Gastroesophageal sphincter (tissue), 4 donors: ENCODE results near the gene NME1. TPM values are rescaled to one million over a fixed set of nuclear protein-coding genes. Genes with fewer than 3 reads are reported as not detected.
A peak's percentile ranks its signal among the peaks of the same experiment; 100 is the strongest.

Experiments
- ATAC-seq: fragments of 150-250 bp; one replicate; pipeline ENCODE4 v1.9.1; 2016; ENCODE audit warnings: mild to moderate bottlenecking, moderate library complexity
- H3K27ac ChIP-seq, 4 donors: fragments of 200-600 bp; sonication (generic) in 3 of 4; 1 replicate in 3 of 4; 2 replicates in 1 of 4; pipeline ENCODE4 v1.5.1; 2016 to 2019
- H3K27me3 ChIP-seq: fragments of 200-600 bp; sonication (generic); one replicate; pipeline ENCODE4 v1.5.1; 2019
- H3K36me3 ChIP-seq, 2 donors: fragments of 200-600 bp; sonication (generic); one replicate each; pipeline ENCODE4 v1.5.1; 2019; ENCODE audit warnings: control low read depth in 1 of 2
- H3K4me1 ChIP-seq, 3 donors: fragments of 200-600 bp; sonication (generic); 1 replicate in 2 of 3; 2 replicates in 1 of 3; pipeline ENCODE4 v1.5.1; 2016 to 2019; ENCODE audit warnings: control low read depth in 2 of 3
- H3K4me3 ChIP-seq, 2 donors: fragments of 200-600 bp; sonication (generic); one replicate each; pipeline ENCODE4 v1.5.1; 2019; ENCODE audit warnings: mild to moderate bottlenecking in 1 of 2, moderate library complexity in 1 of 2
- H3K9me3 ChIP-seq, 3 donors: fragments of 200-600 bp; sonication (generic); one replicate each; pipeline ENCODE4 v1.5.1; 2017 to 2019; ENCODE audit warnings: control low read depth in 2 of 3
- CTCF ChIP-seq, 4 experiments: fragments of 200-600 bp in 2 of 4; fragments of 450-650 bp in 2 of 4; sonication (generic) in 1 of 4; IDR thresholded peaks; one replicate each; pipeline ENCODE4 v1.5.1; 2017 to 2019; ENCODE audit warnings: antibody characterized with exemption in 4 of 4, mild to moderate bottlenecking in 2 of 4, moderate library complexity in 2 of 4
- EP300 ChIP-seq: sonication (generic); formaldehyde crosslinking; IDR thresholded peaks from one replicate; pipeline ENCODE4 v1.6.1; 2017; ENCODE audit warnings: antibody characterized with exemption, mild to moderate bottlenecking
- POLR2A ChIP-seq, 2 donors: fragments of 450-650 bp; IDR thresholded peaks; one replicate each; pipeline ENCODE4 v1.6.1; 2017; ENCODE audit warnings: antibody characterized with exemption in 2 of 2, mild to moderate bottlenecking in 2 of 2, moderate library complexity in 1 of 2
- POLR2AphosphoS5 ChIP-seq: sonication (generic); formaldehyde crosslinking; IDR thresholded peaks from one replicate; pipeline ENCODE4 v1.6.1; 2017; ENCODE audit warnings: antibody characterized with exemption
- WGBS, 2 donors: methylation state at CpG; one replicate each; pipeline ENCODE4 v1.1.5; 2018; ENCODE audit warnings: low coverage in 1 of 2; 5-methylcytosine and 5-hydroxymethylcytosine counted together
- total RNA-seq, 4 donors: library from RNA; depleted of rRNA; stranded (reverse); fragments of >200 nt; gene quantifications; one replicate each; pipeline ENCODE4 v1.1.0, GENCODE V29; 2016

Gene NME1
- total RNA-seq, 4 donors from 2014 or later, result 9.7 to 37.1 (median 29.1) TPM

DNA sequence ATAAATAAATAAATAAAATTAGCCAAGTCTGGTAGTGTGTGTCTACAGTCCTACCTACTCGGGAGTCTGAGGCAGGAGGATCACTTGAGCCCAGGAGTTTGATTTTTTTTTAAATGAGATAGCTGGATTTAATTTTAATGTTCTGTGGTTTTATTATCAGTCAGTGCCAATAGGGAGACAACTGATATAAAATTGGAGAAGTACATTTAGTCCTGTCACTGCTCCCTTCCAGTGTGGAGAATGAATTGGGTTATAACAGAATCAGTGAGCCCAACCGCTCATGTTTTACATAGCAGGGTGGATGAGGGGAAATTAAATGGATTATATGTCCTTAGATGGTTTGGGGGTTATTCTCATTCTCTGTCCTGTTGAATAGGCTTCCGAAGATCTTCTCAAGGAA is 6.2 kb downstream of the NME1 start:
- no peak for ATAC-seq
- Histone ChIP-seq H3K27me3 (no peaks in the 10 kb centered on the region), H3K4me1 (peaks cover 0 to 7% (median 3%) of the 10 kb centered on the region in 3 donors), H3K36me3 (peaks cover 0 to 41% of the 10 kb centered on the region in 2 donors), H3K4me3 (no peak overlapping the region), H3K9me3 (no peaks in the 10 kb centered on the region), H3K27ac (no peak overlapping the region)
- 87 to 100% methylated on average over 1 to 3 of the region's 3 CpGs for WGBS, 2 donors
- TF ChIP-seq POLR2AphosphoS5 (no peak), EP300 (no peak), CTCF (IDR thresholded peaks at IDR 0.05) (no peak), POLR2A (IDR thresholded peaks at IDR 0.05) (no peak)

- Histone ChIP-seq H3K27me3 (no peaks in the 10 kb centered on the region), H3K4me1 (peaks cover 0 to 8% (median 5%) of the 10 kb centered on the region in 3 donors), H3K36me3 (peaks cover 0 to 41% of the 10 kb centered on the region in 2 donors), H3K4me3 (no peak overlapping the region), H3K27ac (no peak overlapping the region), H3K9me3 (no peaks in the 10 kb centered on the region)
- ATAC-seq, result no peak
- WGBS, 2 donors, result 74% methylated on average over 3 of the region's 3 CpGs; no CpG with 5 or more reads in 1 of the 2 donors
- TF ChIP-seq POLR2AphosphoS5 (no peak), EP300 (no peak), POLR2A (IDR thresholded peaks at IDR 0.05) (no peak), CTCF (IDR thresholded peaks at IDR 0.05) (no peak)
Observed at GRCh38 chr17:51161541-51161940, 8.2 kb downstream of the NME1 start.

DNA sequence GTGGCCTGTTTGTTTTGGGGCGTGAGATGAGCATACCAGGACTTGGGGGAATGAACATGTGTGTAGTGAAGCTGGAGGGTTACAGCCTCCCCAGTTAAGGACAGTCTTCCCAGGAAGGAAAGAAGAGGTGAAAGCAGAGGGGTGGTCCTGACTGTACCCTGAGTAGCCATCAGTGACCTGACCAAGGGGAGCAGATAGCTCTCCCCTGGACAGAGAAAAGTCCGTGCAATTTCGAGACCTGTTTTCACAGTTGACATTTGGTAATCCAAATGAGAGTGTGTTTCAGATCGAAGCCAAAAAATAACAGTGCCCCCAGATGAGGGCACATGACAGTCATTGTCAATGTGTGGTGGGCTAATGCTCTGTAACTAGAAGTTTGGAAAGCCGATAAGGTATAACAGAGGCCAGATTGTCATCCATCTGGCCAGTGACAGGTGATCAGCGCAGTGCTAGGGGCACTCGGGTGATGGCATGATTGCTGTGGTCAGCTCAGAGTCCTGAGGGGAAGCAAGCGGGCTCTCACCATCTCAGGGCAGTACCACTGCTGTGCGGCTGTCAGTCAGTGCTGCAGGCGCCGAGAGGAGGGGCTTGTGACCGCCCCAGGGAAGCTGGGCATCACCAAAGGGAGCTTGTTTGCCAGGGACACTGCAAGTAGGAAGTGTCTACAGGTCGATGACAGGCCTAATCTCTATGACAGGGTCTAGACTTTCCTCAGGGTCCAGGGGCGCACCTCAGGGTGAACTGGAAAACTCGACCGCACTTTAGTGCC is 11.7 kb downstream of the NME1 start:
- TF ChIP-seq EP300, result no peak
- no peak for TF ChIP-seq POLR2AphosphoS5
- TF ChIP-seq CTCF (IDR thresholded peaks at IDR 0.05), result no peak
- no peak for TF ChIP-seq POLR2A (IDR thresholded peaks at IDR 0.05)
- no peaks in the 10 kb centered on the region for H3K27me3 ChIP-seq
- ATAC-seq, result no peak
- H3K27ac ChIP-seq, result peak overlapping the region; percentile 84 to 97 (median 95)
- 72 to 73% methylated on average over 7 to 8 of the region's 16 CpGs for WGBS, 2 donors
- peaks cover 0 to 46% of the 10 kb centered on the region in 2 donors for H3K36me3 ChIP-seq
- peaks cover 0 to 26% (median 11%) of the 10 kb centered on the region in 3 donors for H3K4me1 ChIP-seq
- no peaks in the 10 kb centered on the region for H3K9me3 ChIP-seq
- H3K4me3 ChIP-seq, result peak overlapping the region; percentile 79 to 88

- H3K4me1 ChIP-seq, result peaks cover 0 to 26% (median 11%) of the 10 kb centered on the region in 3 donors
- H3K27ac ChIP-seq, result peak overlapping the region; percentile 84 to 97 (median 95)
- H3K9me3 ChIP-seq, result no peaks in the 10 kb centered on the region
- peak overlapping the region; percentile 79 to 88 for H3K4me3 ChIP-seq
- peaks cover 0 to 46% of the 10 kb centered on the region in 2 donors for H3K36me3 ChIP-seq
- 1 to 2% methylated on average over 12 to 17 of the region's 21 CpGs for WGBS, 2 donors
- H3K27me3 ChIP-seq, result no peaks in the 10 kb centered on the region
- ATAC-seq, result no peak
- TF ChIP-seq POLR2AphosphoS5, result no peak
- TF ChIP-seq CTCF (IDR thresholded peaks at IDR 0.05), result no peak
- TF ChIP-seq EP300, result no peak
- no peak for TF ChIP-seq POLR2A (IDR thresholded peaks at IDR 0.05)
Observed at GRCh38 chr17:51165680-51166197, 12.4 kb downstream of the NME1 start.
